GM12873 (cell line): ENCODE data around the gene EPN2.

Experiments used
- TF ChIP-seq, protein P1 (sequence below): IDR thresholded peaks from 2 replicates; pipeline ENCODE4 v1.5.1; 2012; ENCODE audit warnings: low read depth, mild to moderate bottlenecking, moderate library complexity, low read length, control low read depth; ENCODE audit not compliant: insufficient read depth; ENCODE audit errors: missing control alignments

EPN2 gene

DNA sequence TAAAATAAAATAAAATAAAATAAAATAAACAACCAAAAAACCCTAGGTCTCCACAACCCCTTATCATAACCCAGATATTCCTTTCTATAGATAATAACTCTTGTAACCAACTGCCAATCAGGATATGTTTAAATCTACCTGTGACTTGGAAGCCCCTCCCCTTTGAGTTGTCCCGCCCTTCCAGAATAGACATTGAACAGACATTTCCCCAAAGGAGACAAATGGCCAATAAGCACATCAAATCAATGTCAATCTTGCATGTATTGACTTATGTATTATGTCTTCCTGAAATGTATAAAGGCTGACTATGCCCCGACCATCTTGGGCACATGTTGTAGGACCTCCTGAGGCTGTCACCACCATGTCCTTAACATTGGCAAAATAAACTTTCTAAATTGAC lies 139.6 kb downstream of the EPN2 start:
- TF ChIP-seq, protein P1, sequence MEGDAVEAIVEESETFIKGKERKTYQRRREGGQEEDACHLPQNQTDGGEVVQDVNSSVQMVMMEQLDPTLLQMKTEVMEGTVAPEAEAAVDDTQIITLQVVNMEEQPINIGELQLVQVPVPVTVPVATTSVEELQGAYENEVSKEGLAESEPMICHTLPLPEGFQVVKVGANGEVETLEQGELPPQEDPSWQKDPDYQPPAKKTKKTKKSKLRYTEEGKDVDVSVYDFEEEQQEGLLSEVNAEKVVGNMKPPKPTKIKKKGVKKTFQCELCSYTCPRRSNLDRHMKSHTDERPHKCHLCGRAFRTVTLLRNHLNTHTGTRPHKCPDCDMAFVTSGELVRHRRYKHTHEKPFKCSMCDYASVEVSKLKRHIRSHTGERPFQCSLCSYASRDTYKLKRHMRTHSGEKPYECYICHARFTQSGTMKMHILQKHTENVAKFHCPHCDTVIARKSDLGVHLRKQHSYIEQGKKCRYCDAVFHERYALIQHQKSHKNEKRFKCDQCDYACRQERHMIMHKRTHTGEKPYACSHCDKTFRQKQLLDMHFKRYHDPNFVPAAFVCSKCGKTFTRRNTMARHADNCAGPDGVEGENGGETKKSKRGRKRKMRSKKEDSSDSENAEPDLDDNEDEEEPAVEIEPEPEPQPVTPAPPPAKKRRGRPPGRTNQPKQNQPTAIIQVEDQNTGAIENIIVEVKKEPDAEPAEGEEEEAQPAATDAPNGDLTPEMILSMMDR: no peak

DNA sequence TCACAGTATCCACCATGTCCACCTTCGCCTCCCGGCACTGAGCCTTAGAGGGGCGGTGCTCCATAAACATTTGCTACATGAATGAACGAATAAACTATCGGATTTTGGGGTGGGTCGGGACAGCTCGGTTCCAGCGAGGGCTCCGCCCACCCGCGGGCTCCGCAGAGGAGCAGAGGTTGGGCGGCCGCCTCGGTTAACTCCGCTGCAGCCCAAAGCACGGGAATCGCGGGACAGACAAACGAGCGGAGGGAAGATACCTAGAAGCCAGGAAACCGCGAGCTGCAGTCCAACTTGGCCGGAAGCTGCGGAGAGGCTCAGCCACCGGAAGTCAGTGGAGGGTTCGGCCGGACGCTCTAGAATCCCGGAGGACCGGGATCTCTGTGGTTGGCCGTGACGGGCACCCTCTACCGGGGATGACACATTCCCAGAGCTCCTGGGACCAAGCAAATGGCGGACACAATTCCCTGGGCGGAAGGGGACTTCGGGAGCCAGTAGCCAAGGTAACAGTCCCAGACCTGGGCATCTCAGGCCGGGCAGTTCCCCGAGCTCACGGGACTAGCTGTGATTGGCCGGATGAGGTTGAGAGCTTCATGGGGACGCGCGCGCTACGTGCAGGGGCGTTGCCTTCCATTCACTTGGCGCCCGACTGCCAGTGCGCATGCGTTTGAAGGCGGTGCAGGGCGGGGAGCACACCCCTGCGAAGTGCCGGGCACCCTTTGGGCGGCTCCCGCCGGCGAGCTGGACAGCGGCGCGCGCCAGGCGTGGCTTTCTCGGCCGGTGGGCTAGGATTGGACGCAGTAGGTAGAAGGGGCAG lies 140.6 kb downstream of the EPN2 start:
- TF ChIP-seq, protein P1: no peak

GRCh38 chr17:19378416-19379360 lies 141.5 kb downstream of the EPN2 start, which contains the start of gene MAPK7:
MAPK7 (plus strand) TSS chr17:19378498; CDS start chr17:19378901, 403 bp downstream.
- TF ChIP-seq, protein P1: no peak

GRCh38 chr17:19379361-19380065 lies 142.3 kb downstream of the EPN2 start:
- TF ChIP-seq, protein P1: no peak

DNA sequence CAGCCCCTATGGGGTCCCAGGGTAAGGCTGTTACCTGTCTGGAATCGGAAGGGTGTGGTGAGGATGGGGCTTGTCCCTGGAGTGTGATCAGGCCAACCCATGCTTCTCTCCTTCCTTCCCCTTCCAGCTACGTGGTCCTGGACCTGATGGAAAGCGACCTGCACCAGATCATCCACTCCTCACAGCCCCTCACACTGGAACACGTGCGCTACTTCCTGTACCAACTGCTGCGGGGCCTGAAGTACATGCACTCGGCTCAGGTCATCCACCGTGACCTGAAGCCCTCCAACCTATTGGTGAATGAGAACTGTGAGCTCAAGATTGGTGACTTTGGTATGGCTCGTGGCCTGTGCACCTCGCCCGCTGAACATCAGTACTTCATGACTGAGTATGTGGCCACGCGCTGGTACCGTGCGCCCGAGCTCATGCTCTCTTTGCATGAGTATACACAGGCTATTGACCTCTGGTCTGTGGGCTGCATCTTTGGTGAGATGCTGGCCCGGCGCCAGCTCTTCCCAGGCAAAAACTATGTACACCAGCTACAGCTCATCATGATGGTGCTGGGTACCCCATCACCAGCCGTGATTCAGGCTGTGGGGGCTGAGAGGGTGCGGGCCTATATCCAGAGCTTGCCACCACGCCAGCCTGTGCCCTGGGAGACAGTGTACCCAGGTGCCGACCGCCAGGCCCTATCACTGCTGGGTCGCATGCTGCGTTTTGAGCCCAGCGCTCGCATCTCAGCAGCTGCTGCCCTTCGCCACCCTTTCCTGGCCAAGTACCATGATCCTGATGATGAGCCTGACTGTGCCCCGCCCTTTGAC lies 143.5 kb downstream of the EPN2 start:
- TF ChIP-seq, protein P1: no peak

- TF ChIP-seq, protein P1: no peak
These were observed 144.2 kb downstream of the EPN2 start for GRCh38 chr17:19381361-19381740.
